H1 (cell line): ENCODE data around the gene LUM. TPM values are rescaled to one million over a fixed set of nuclear protein-coding genes. Genes with fewer than 3 reads are reported as not detected.

Experiments
- CBX5 ChIP-seq: fragments of 300-800, 300-1000 bp; sonication (generic); IDR thresholded peaks from 2 replicates; pipeline ENCODE4 v1.7.1; 2016; ENCODE audit warnings: antibody characterized with exemption, low read length, low read depth
- CEBPB ChIP-seq: IDR thresholded peaks from 2 replicates; pipeline ENCODE4 v1.6.1; 2012; ENCODE audit warnings: low read depth, low read length
- CHD2 ChIP-seq: IDR thresholded peaks from 2 replicates; pipeline ENCODE4 v1.6.1; 2012; ENCODE audit warnings: low read length, improper control_type of control experiment
- EGR1 ChIP-seq: IDR thresholded peaks from 2 replicates; pipeline ENCODE4 v1.6.1; 2011; ENCODE audit warnings: low read depth, low read length, borderline replicate concordance
- JUND ChIP-seq: IDR thresholded peaks from 2 replicates; pipeline ENCODE4 v1.6.1; 2011; ENCODE audit warnings: mild to moderate bottlenecking, improper control_type of control experiment, low read length
- KDM5A ChIP-seq: fragments of 200-600 bp; IDR thresholded peaks from 2 replicates; pipeline ENCODE4 v1.7.1; 2012; ENCODE audit warnings: mild to moderate bottlenecking, low read length, inconsistent platforms, mixed read lengths
- MAFK ChIP-seq: IDR thresholded peaks from 2 replicates; pipeline ENCODE4 v1.6.1; 2012; ENCODE audit warnings: low read depth, mild to moderate bottlenecking, improper control_type of control experiment, low read length
- SIN3A ChIP-seq, 2 experiments: IDR thresholded peaks in 1 of 2; conservative IDR thresholded peaks in 1 of 2; 2 replicates each; pipeline ENCODE4 v1.6.1; 2011 to 2012; ENCODE audit warnings: low read length in 2 of 2, improper control_type of control experiment in 1 of 2, low read depth in 1 of 2, mild to moderate bottlenecking in 1 of 2
- YY1 ChIP-seq: IDR thresholded peaks from 2 replicates; pipeline ENCODE4 v1.6.1; 2011; ENCODE audit warnings: low read depth, mild to moderate bottlenecking, low read length
- polyA plus RNA-seq, 7 experiments: library from polyadenylated mRNA; depleted of rRNA in 3 of 7; stranded (reverse) in 5 of 7; unstranded in 2 of 7; fragments of >200 nt in 5 of 7; fragments of 200-250 nt in 2 of 7; gene quantifications; 1 replicate in 5 of 7; 2 replicates in 1 of 7; 4 replicates in 1 of 7; pipeline versions ENCODE4 v1.2.1 to v1.2.3, GENCODE V29; 2011 to 2013; ENCODE audit warnings: missing spikeins in 2 of 7, mixed read lengths in 2 of 7
- total RNA-seq: library from RNA; stranded (reverse); fragmentation: NEBNext Ultra II Directional; extraction: Animal tissue kit (Norgen Biotek cat#: 25700); gene quantifications from 2 replicates; pipeline ENCODE4 v1.2.1, GENCODE V29; 2021
- TF ChIP-seq, protein P1 (sequence below): fragments of 300-600 bp; sonication (generic); IDR thresholded peaks from 2 replicates; pipeline ENCODE4 v1.7.1; 2012; ENCODE audit warnings: low read length, moderate library complexity, mild to moderate bottlenecking, inconsistent platforms; ENCODE audit not compliant: insufficient replicate concordance

The LUM gene
- total and polyA plus RNA-seq, 2 of the 8 experiments (the other 6 are each of a cell fraction or from before 2014, with no cell fraction given): not detected

DNA sequence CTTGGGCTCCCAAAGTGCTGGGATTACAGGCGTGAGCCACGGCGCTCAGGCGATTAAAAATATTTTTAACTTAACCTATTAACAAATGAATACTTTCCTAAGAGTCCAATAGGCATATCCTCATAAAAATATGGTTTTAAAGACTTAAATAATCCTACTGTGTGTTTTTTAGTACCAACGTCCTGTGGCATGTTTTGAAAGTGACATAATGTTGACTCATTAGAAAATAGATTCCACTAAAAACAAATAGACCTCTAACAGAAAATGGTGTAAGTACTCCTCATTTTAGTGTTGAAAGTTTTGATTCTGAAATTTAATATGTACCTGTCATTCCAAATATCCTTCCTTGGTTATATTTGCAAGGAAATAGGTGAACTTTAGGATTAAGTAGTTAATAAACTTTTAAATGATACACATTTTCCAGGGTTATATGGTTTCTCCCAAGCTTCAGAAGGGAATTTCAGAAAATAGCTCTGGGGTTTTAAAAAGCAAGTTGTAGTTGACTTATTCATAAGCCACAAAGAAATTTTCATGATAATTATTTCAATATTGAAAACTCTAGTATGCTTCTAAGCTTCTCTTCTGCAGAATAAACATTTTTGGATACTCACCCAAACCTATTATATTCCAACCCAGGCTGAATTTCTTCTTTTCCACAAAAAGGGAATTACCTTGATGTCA is 12.1 kb upstream of the LUM start (continued):
- TF ChIP-seq, protein P1, sequence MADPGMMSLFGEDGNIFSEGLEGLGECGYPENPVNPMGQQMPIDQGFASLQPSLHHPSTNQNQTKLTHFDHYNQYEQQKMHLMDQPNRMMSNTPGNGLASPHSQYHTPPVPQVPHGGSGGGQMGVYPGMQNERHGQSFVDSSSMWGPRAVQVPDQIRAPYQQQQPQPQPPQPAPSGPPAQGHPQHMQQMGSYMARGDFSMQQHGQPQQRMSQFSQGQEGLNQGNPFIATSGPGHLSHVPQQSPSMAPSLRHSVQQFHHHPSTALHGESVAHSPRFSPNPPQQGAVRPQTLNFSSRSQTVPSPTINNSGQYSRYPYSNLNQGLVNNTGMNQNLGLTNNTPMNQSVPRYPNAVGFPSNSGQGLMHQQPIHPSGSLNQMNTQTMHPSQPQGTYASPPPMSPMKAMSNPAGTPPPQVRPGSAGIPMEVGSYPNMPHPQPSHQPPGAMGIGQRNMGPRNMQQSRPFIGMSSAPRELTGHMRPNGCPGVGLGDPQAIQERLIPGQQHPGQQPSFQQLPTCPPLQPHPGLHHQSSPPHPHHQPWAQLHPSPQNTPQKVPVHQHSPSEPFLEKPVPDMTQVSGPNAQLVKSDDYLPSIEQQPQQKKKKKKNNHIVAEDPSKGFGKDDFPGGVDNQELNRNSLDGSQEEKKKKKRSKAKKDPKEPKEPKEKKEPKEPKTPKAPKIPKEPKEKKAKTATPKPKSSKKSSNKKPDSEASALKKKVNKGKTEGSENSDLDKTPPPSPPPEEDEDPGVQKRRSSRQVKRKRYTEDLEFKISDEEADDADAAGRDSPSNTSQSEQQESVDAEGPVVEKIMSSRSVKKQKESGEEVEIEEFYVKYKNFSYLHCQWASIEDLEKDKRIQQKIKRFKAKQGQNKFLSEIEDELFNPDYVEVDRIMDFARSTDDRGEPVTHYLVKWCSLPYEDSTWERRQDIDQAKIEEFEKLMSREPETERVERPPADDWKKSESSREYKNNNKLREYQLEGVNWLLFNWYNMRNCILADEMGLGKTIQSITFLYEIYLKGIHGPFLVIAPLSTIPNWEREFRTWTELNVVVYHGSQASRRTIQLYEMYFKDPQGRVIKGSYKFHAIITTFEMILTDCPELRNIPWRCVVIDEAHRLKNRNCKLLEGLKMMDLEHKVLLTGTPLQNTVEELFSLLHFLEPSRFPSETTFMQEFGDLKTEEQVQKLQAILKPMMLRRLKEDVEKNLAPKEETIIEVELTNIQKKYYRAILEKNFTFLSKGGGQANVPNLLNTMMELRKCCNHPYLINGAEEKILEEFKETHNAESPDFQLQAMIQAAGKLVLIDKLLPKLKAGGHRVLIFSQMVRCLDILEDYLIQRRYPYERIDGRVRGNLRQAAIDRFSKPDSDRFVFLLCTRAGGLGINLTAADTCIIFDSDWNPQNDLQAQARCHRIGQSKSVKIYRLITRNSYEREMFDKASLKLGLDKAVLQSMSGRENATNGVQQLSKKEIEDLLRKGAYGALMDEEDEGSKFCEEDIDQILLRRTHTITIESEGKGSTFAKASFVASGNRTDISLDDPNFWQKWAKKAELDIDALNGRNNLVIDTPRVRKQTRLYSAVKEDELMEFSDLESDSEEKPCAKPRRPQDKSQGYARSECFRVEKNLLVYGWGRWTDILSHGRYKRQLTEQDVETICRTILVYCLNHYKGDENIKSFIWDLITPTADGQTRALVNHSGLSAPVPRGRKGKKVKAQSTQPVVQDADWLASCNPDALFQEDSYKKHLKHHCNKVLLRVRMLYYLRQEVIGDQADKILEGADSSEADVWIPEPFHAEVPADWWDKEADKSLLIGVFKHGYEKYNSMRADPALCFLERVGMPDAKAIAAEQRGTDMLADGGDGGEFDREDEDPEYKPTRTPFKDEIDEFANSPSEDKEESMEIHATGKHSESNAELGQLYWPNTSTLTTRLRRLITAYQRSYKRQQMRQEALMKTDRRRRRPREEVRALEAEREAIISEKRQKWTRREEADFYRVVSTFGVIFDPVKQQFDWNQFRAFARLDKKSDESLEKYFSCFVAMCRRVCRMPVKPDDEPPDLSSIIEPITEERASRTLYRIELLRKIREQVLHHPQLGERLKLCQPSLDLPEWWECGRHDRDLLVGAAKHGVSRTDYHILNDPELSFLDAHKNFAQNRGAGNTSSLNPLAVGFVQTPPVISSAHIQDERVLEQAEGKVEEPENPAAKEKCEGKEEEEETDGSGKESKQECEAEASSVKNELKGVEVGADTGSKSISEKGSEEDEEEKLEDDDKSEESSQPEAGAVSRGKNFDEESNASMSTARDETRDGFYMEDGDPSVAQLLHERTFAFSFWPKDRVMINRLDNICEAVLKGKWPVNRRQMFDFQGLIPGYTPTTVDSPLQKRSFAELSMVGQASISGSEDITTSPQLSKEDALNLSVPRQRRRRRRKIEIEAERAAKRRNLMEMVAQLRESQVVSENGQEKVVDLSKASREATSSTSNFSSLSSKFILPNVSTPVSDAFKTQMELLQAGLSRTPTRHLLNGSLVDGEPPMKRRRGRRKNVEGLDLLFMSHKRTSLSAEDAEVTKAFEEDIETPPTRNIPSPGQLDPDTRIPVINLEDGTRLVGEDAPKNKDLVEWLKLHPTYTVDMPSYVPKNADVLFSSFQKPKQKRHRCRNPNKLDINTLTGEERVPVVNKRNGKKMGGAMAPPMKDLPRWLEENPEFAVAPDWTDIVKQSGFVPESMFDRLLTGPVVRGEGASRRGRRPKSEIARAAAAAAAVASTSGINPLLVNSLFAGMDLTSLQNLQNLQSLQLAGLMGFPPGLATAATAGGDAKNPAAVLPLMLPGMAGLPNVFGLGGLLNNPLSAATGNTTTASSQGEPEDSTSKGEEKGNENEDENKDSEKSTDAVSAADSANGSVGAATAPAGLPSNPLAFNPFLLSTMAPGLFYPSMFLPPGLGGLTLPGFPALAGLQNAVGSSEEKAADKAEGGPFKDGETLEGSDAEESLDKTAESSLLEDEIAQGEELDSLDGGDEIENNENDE: no peak
- TF ChIP-seq CHD2 (no peak), CBX5 (no peak), KDM5A (no peak), YY1 (no peak), MAFK (no peak), JUND (no peak), CEBPB (no peak), EGR1 (no peak), SIN3A (conservative IDR thresholded peaks at IDR 0.05 in 1 of 2, IDR thresholded peaks at IDR 0.05 in 1 of 2; ENCODE audit: low read depth in 1 of 2, low read length in 2 of 2) (no peak)
